ENCODE results near the gene CACNA1S. TPM values are rescaled to one million over a fixed set of nuclear protein-coding genes. Genes with fewer than 3 reads are reported as not detected.

The CACNA1S gene
- total RNA-seq, 1 experiment from 2014 or later = not detected

DNA sequence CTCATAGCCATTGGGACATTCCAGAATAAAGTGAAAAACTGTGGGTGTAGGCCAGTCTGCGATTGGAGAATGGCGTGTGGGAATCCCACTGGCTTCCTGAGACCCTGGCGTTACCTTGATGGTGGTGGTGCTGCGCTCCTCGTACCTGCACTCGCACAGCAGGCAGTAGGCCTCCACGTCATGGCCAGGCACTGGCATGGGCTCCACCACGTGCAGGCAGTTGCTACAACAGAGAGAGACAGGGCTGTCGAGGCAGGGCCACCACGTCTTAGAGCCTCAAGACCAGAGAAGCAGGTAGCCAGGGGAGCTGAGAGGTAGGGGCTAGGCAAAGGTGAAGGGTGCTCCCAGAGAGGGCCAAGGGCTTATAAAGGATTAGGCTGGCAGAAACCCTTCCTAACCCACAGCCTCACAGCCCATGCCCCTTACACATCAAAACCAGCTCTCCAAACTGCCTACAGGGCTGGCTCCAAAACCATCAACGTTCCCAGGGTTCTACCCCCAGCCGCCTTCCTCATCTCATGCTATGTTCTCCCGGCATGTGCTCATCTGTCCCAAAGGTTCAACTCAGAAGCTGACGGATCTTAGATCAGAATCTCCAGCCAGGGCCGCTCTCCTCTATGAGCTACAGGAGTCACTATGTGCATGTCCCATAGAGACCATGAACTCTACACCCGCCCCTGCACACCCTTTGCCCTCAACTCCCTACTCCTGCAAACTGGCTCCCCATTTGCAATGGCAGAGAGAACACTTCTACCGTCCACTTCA lies 34.6 kb upstream of the CACNA1S start:
- Histone ChIP-seq H3K27me3 (replicated peaks; ENCODE audit: insufficient read depth, low read depth, low read length, poor library complexity) (no peaks in the 10 kb centered on the region), H3K4me3 (ENCODE audit: low read depth, low read length, poor library complexity, severe bottlenecking) (no peak overlapping the region), H3K36me3 (ENCODE audit: insufficient read depth, low read length, poor library complexity, severe bottlenecking) (peaks cover 83% of the 10 kb centered on the region), H3K27ac (ENCODE audit: low read depth, low read length, poor library complexity, severe bottlenecking) (no peak overlapping the region), H3K9me3 (ENCODE audit: low read depth, low read length, poor library complexity, severe bottlenecking) (no peaks in the 10 kb centered on the region), H3K4me1 (ENCODE audit: insufficient read depth, low read length, poor library complexity, severe bottlenecking) (no peaks in the 10 kb centered on the region)
- intact Hi-C loops (cut with micrococcal nuclease; ENCODE audit: unreplicated experiment) = no loop called here
- ChIA-PET CTCF (no interaction called here), POLR2A (ENCODE audit: low non-redundant PET) (no interaction called here)
- DNase-seq (ENCODE audit: low spot score) = no peak
- no peak for TF ChIP-seq CTCF (conservative IDR thresholded peaks at IDR 0.05; ENCODE audit: low read depth, low read length)
- TF ChIP-seq EZH2 (IDR thresholded peaks at IDR 0.05; ENCODE audit: borderline replicate concordance, low read depth, low read length, poor library complexity, severe bottlenecking) = no peak
- no TSS peak for BruUV-seq (replicated peaks)

GRCh38 chr1:201145816-201146215 lies 33.6 kb upstream of the CACNA1S start:
- BruUV-seq (replicated peaks) = no TSS peak
- Histone ChIP-seq H3K27ac (ENCODE audit: low read depth, low read length, poor library complexity, severe bottlenecking) (no peak overlapping the region), H3K27me3 (replicated peaks; ENCODE audit: insufficient read depth, low read depth, low read length, poor library complexity) (no peaks in the 10 kb centered on the region), H3K4me3 (ENCODE audit: low read depth, low read length, poor library complexity, severe bottlenecking) (no peak overlapping the region), H3K9me3 (ENCODE audit: low read depth, low read length, poor library complexity, severe bottlenecking) (no peaks in the 10 kb centered on the region), H3K4me1 (ENCODE audit: insufficient read depth, low read length, poor library complexity, severe bottlenecking) (no peaks in the 10 kb centered on the region), H3K36me3 (ENCODE audit: insufficient read depth, low read length, poor library complexity, severe bottlenecking) (peaks cover 73% of the 10 kb centered on the region)
- intact Hi-C loops (cut with micrococcal nuclease; ENCODE audit: unreplicated experiment) = no loop called here
- no peak for DNase-seq (ENCODE audit: low spot score)
- no peak for TF ChIP-seq CTCF (conservative IDR thresholded peaks at IDR 0.05; ENCODE audit: low read depth, low read length)
- no peak for TF ChIP-seq EZH2 (IDR thresholded peaks at IDR 0.05; ENCODE audit: borderline replicate concordance, low read depth, low read length, poor library complexity, severe bottlenecking)
- CTCF ChIA-PET = no interaction called here
- POLR2A ChIA-PET (ENCODE audit: low non-redundant PET) = no interaction called here

DNA sequence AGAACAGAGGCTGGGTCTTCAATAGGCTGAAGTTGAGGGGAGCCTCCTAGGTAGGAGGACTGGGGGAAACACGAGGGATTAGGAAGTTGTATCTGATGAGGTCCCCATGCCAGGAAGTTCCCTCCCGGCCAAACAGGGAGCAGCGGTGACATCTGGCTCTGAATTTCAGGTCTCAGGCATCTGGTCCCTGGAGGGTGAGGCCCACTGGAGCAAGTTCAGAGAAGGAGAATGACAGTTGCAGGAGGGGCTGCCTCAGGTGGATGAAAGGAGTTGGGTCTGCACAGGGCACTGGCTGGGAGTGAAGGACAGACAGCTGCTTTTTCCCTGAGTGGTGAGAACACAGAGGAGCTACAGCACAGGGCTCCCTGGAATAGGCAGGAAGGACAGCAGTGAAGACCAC lies 32.9 kb upstream of the CACNA1S start:
- intact Hi-C loops (cut with micrococcal nuclease; ENCODE audit: unreplicated experiment) = no loop called here
- H3K36me3 ChIP-seq (ENCODE audit: insufficient read depth, low read length, poor library complexity, severe bottlenecking) = peaks cover 72% of the 10 kb centered on the region
- no peak overlapping the region for H3K4me3 ChIP-seq (ENCODE audit: low read depth, low read length, poor library complexity, severe bottlenecking)
- peaks cover 5% of the 10 kb centered on the region for H3K4me1 ChIP-seq (ENCODE audit: insufficient read depth, low read length, poor library complexity, severe bottlenecking)
- POLR2A ChIA-PET (ENCODE audit: low non-redundant PET) = no interaction called here
- H3K27me3 ChIP-seq (replicated peaks; ENCODE audit: insufficient read depth, low read depth, low read length, poor library complexity) = no peaks in the 10 kb centered on the region
- TF ChIP-seq EZH2 (IDR thresholded peaks at IDR 0.05; ENCODE audit: borderline replicate concordance, low read depth, low read length, poor library complexity, severe bottlenecking) (no peak), CTCF (conservative IDR thresholded peaks at IDR 0.05; ENCODE audit: low read depth, low read length) (no peak)
- no TSS peak for BruUV-seq (replicated peaks)
- no peaks in the 10 kb centered on the region for H3K9me3 ChIP-seq (ENCODE audit: low read depth, low read length, poor library complexity, severe bottlenecking)
- CTCF ChIA-PET = no interaction called here
- no peak for DNase-seq (ENCODE audit: low spot score)
- no peak overlapping the region for H3K27ac ChIP-seq (ENCODE audit: low read depth, low read length, poor library complexity, severe bottlenecking)

Data from A673 (cell line).